SU-DHL-6 (cell line): ENCODE data around the gene HOXC13.

Experiments used
- H2AFZ ChIP-seq: fragments of 200-600 bp; sonication (generic); 2 replicates; pipeline ENCODE4 v1.6.1; 2014; ENCODE audit warnings: low read depth, mild to moderate bottlenecking, moderate library complexity, mixed read lengths, antibody characterized with exemption, low read length; ENCODE audit not compliant: severe bottlenecking
- H3F3A ChIP-seq: fragments of 200-600 bp; shearing (Covaris generic); 2 replicates; pipeline ENCODE4 v1.6.0; 2016; ENCODE audit warnings: antibody characterized with exemption, mild to moderate bottlenecking; ENCODE audit not compliant: insufficient read depth
- H3K27ac ChIP-seq: fragments of 200-600 bp; sonication (generic); 2 replicates; pipeline ENCODE4 v1.5.1; 2016; ENCODE audit warnings: low read depth, mild to moderate bottlenecking, low read length, moderate library complexity, mixed read lengths
- H3K27me3 ChIP-seq: fragments of 200-600 bp; sonication (generic), shearing (Covaris generic); 2 replicates; pipeline ENCODE4 v1.6.0; 2014; ENCODE audit warnings: mild to moderate bottlenecking, low read length
- H3K36me3 ChIP-seq: fragments of 200-600 bp; sonication (generic); 2 replicates; pipeline ENCODE4 v1.6.1; 2014; ENCODE audit warnings: mild to moderate bottlenecking, low read length, mixed read lengths
- H3K4me2 ChIP-seq: fragments of 300-600, 200-600 bp; shearing (Covaris generic), sonication (generic); 2 replicates; pipeline ENCODE4 v1.6.0; 2014; ENCODE audit warnings: low read length, low read depth, mild to moderate bottlenecking; ENCODE audit not compliant: poor library complexity, severe bottlenecking
- H3K4me3 ChIP-seq: fragments of 200-600 bp; sonication (generic); 2 replicates; pipeline ENCODE4 v1.5.1; 2014; ENCODE audit warnings: antibody characterized with exemption, low read length, mild to moderate bottlenecking, mixed read lengths; ENCODE audit not compliant: insufficient read depth, poor library complexity, severe bottlenecking
- H3K79me2 ChIP-seq: fragments of 200-600 bp; sonication (generic); 2 replicates; pipeline ENCODE4 v1.6.1; 2014; ENCODE audit warnings: mild to moderate bottlenecking, low read length, moderate library complexity; ENCODE audit not compliant: insufficient read depth
- H3K9ac ChIP-seq: fragments of 200-600 bp; sonication (generic); 2 replicates; pipeline ENCODE4 v1.7.0; 2014; ENCODE audit warnings: mild to moderate bottlenecking, low read length
- H3K9me2 ChIP-seq: fragments of 200-600 bp; sonication (generic); replicated peaks from 2 replicates; pipeline ENCODE4 v1.6.1; 2014; ENCODE audit warnings: low read length; ENCODE audit not compliant: insufficient read depth
- H3K9me3 ChIP-seq: fragments of 200-600 bp; sonication (generic); 2 replicates; pipeline ENCODE4 v1.6.1; 2014; ENCODE audit warnings: low read length, mixed read lengths; ENCODE audit not compliant: insufficient read depth
- H4K20me1 ChIP-seq: fragments of 200-600 bp; sonication (generic); 2 replicates; pipeline ENCODE4 v1.6.1; 2014; ENCODE audit warnings: low read depth, mild to moderate bottlenecking, antibody characterized with exemption, low read length, moderate library complexity, mixed read lengths
- CTCF ChIP-seq: fragments of 200-600 bp; sonication (generic); IDR thresholded peaks from one replicate; pipeline ENCODE4 v1.5.1; 2017; ENCODE audit warnings: antibody characterized with exemption, mild to moderate bottlenecking, low read length, moderate library complexity; ENCODE audit not compliant: insufficient read depth, poor library complexity, severe bottlenecking
- EZH2phosphoT487 ChIP-seq: fragments of 200-600 bp; sonication (generic), shearing (Covaris generic); conservative IDR thresholded peaks from 2 replicates; pipeline ENCODE4 v1.6.1; 2018; ENCODE audit warnings: mild to moderate bottlenecking, antibody characterized with exemption, low read length, moderate library complexity, mixed read lengths

Gene HOXC13

GRCh38 chr12:53899230-53899629 is 39.4 kb upstream of the HOXC13 start:
- no peaks in the 10 kb centered on the region for H3K9me2 ChIP-seq
- no peak overlapping the region for H3K4me2 ChIP-seq
- no peaks in the 10 kb centered on the region for H3K36me3 ChIP-seq
- H3K27ac ChIP-seq, result no peak overlapping the region
- H3K9ac ChIP-seq, result no peak overlapping the region
- no peak overlapping the region for H3K4me3 ChIP-seq
- no peak overlapping the region for H2AFZ ChIP-seq
- H3K79me2 ChIP-seq, result no peaks in the 10 kb centered on the region
- no peaks in the 10 kb centered on the region for H3K9me3 ChIP-seq
- no peaks in the 10 kb centered on the region for H3K27me3 ChIP-seq
- no peaks in the 10 kb centered on the region for H4K20me1 ChIP-seq
- H3F3A ChIP-seq, result no peaks in the 10 kb centered on the region
- TF ChIP-seq CTCF, result no peak
- TF ChIP-seq EZH2phosphoT487, result no peak

GRCh38 chr12:53907103-53907502 is 31.5 kb upstream of the HOXC13 start:
- Histone ChIP-seq H3K36me3 (no peaks in the 10 kb centered on the region), H3K79me2 (no peaks in the 10 kb centered on the region), H3K9ac (no peak overlapping the region), H3K9me2 (no peaks in the 10 kb centered on the region), H3K4me2 (no peak overlapping the region), H3K9me3 (no peaks in the 10 kb centered on the region), H3K27ac (no peak overlapping the region), H2AFZ (no peak overlapping the region), H3F3A (no peaks in the 10 kb centered on the region), H4K20me1 (no peaks in the 10 kb centered on the region), H3K27me3 (no peaks in the 10 kb centered on the region), H3K4me3 (no peak overlapping the region)
- TF ChIP-seq CTCF (no peak), EZH2phosphoT487 (no peak)

- Histone ChIP-seq H4K20me1 (no peaks in the 10 kb centered on the region), H3K36me3 (no peaks in the 10 kb centered on the region), H2AFZ (no peak overlapping the region), H3K27me3 (no peaks in the 10 kb centered on the region), H3K4me2 (no peak overlapping the region), H3F3A (no peaks in the 10 kb centered on the region), H3K4me3 (no peak overlapping the region), H3K9me2 (no peaks in the 10 kb centered on the region), H3K27ac (no peak overlapping the region), H3K79me2 (no peaks in the 10 kb centered on the region), H3K9me3 (no peaks in the 10 kb centered on the region), H3K9ac (no peak overlapping the region)
- TF ChIP-seq EZH2phosphoT487, result no peak
- no peak for TF ChIP-seq CTCF
These were observed 21.6 kb upstream of the HOXC13 start for GRCh38 chr12:53916788-53917655.
